HG02973 (cell line): ENCODE results near the gene KRCC1.

Experiments used
- ATAC-seq: cut with Tn5 transposase; IDR thresholded peaks from one replicate; pipeline ENCODE4 v1.9.1; 2021; ENCODE audit warnings: moderate library complexity; ENCODE audit not compliant: unreplicated experiment

KRCC1 gene

GRCh38 chr2:88077080-88077479, 21.5 kb upstream of the KRCC1 start:
- no peak for ATAC-seq

GRCh38 chr2:88074854-88075292, 19.3 kb upstream of the KRCC1 start:
- no peak for ATAC-seq

- ATAC-seq, result no peak
Observed at GRCh38 chr2:88074150-88074549, 18.6 kb upstream of the KRCC1 start.

- no peak for ATAC-seq
Observed at GRCh38 chr2:88071365-88071764, 15.8 kb upstream of the KRCC1 start.

- ATAC-seq, result no peak
Observed at GRCh38 chr2:88070055-88070454, 14.5 kb upstream of the KRCC1 start.

- no peak for ATAC-seq
Observed at GRCh38 chr2:88069117-88069516, 13.5 kb upstream of the KRCC1 start.

- no peak for ATAC-seq
Observed at GRCh38 chr2:88068044-88068443, 12.5 kb upstream of the KRCC1 start.

GRCh38 chr2:88067598-88067997, 12.0 kb upstream of the KRCC1 start, which contains the start of gene SMYD1:
TSS of gene SMYD1 (plus strand) at chr2:88067825. CDS start at chr2:88067865, 40 bp downstream.
- ATAC-seq, result no peak

- no peak for ATAC-seq
Observed at GRCh38 chr2:88067189-88067588, 11.6 kb upstream of the KRCC1 start.

- ATAC-seq, result no peak
Observed at GRCh38 chr2:88066543-88066942, 11.0 kb upstream of the KRCC1 start.

- no peak for ATAC-seq
Observed at GRCh38 chr2:88061295-88061694, 5.7 kb upstream of the KRCC1 start.

GRCh38 chr2:88060907-88061275, 5.3 kb upstream of the KRCC1 start:
- ATAC-seq, result no peak

GRCh38 chr2:88059979-88060906, 4.7 kb upstream of the KRCC1 start:
- no peak for ATAC-seq

- ATAC-seq, result no peak
Observed at GRCh38 chr2:88058191-88058590, 2.6 kb upstream of the KRCC1 start.

- no peak for ATAC-seq
Observed at GRCh38 chr2:88057437-88057844, 1.9 kb upstream of the KRCC1 start.

- ATAC-seq, result no peak
Observed at GRCh38 chr2:88054782-88055370, 707 bp downstream of the KRCC1 start.

- ATAC-seq, result no peak
Observed at GRCh38 chr2:88053934-88054781, 1.4 kb downstream of the KRCC1 start.

GRCh38 chr2:88053296-88053695, 2.3 kb downstream of the KRCC1 start:
- no peak for ATAC-seq

GRCh38 chr2:88051792-88052191, 3.8 kb downstream of the KRCC1 start:
- ATAC-seq, result no peak

- no peak for ATAC-seq
Observed at GRCh38 chr2:88049622-88050021, 6.0 kb downstream of the KRCC1 start.

GRCh38 chr2:88048541-88048940, 7.0 kb downstream of the KRCC1 start:
- no peak for ATAC-seq
